Superior temporal gyrus (tissue), 1 donor: ENCODE results near the gene DNAH9.
A peak's percentile ranks its signal among the peaks of the same experiment; 100 is the strongest.

Experiments
- DNase-seq: peaks from one replicate; pipeline ENCODE4 v3.0.0-alpha.2; 2016; ENCODE audit errors: extremely low spot score

Gene DNAH9

DNA sequence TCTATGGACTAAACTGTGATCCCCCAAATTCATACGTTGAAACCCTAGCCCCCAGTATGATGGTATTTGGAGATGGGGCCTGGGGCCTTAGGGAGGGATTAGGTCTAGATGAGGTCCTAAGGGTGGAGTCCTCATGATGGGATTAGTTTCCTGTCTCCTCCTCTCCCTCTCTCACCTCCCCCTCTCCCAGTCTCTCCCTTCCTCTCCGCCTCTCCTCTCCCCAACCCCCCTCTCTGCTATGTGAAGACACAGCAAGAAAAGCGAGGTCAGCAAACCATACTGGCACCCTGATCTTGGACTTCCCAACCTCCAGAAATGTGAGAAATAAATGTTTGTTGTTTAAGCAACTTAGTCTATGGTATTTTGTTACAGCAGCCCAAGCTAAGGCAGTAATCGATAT lies 383.6 kb downstream of the DNAH9 start:
- no peak for DNase-seq

GRCh38 chr17:11986179-11986941 lies 388.1 kb downstream of the DNAH9 start:
- no peak for DNase-seq

- DNase-seq, result peak; percentile 86
Measured at GRCh38 chr17:11986942-11987329, 388.7 kb downstream of the DNAH9 start.

DNA sequence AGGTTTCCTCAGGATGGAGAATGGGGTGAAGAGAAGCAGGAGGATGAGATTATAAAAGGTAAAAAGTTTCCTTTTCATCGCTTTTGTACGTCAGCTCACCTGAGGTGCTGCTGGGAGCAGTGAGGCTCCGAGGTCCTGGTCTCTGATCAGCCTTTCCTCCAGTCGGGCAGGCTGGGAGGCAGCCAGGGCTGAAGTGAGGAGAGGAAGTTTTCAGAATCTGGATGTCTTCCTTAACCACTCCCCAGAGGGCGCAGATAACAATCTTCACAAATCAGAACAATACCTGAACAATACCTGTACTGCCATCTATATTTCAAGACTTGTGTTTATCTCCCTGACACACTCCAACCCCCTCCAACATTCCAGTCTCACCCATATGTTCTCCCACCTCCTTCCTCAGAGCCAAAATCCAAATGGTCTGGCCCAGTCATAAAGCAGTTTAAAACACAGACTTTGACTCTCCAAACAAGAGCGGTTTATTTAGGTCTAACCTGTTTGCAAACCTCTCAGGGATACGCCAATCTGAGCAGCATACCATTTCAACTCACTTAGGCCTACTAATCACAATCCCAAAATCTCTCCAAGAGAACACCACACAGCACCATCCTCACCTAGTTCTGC lies 392.2 kb downstream of the DNAH9 start:
- no peak for DNase-seq

DNA sequence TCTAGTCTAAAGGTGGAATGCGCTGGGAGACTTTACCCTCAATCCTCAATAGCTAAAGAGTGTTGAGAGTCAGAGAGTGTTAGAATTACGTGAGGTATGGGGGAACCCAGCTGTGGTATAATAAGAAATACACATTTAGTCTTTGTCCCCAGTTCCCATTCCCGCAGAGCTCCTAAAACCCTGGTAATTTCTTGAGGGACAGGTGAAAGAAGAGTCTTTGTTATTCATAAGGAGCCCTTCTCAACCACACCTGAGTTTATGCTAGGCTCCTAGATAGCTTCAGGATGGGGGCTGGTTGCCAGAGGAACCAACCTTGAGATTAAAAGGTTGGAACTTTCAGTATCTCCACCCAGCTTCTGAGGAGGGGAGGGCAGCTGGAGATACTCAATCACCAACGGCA lies 393.2 kb downstream of the DNAH9 start:
- DNase-seq, result no peak

GRCh38 chr17:11996722-11997146 lies 398.5 kb downstream of the DNAH9 start:
- peak; percentile 64 for DNase-seq

GRCh38 chr17:11997147-11997971 lies 399.1 kb downstream of the DNAH9 start, which contains the start of gene ZNF18:
ZNF18 (minus strand) TSS chr17:11997475; CDS start chr17:11992829, 4,646 bp downstream.
- peak; percentile 95 for DNase-seq

DNA sequence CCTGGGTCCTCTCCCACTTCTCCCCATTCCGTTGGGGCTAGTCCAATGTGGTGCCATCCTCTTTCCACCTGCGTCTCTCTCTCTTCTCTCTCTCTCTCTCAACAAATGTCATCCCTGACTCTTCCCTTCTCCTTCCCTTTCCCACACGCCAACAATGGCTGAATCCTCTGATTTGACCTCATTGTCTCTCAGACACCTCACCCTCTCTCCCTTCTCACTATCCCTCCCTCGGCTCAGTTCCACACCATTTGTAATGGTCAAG lies 399.6 kb downstream of the DNAH9 start:
- DNase-seq, result no peak

GRCh38 chr17:11999696-12000095 lies 401.4 kb downstream of the DNAH9 start:
- DNase-seq, result no peak

- no peak for DNase-seq
Measured at GRCh38 chr17:12007466-12007865, 409.2 kb downstream of the DNAH9 start.
